ENCODE data around the gene DBNL.

DNA sequence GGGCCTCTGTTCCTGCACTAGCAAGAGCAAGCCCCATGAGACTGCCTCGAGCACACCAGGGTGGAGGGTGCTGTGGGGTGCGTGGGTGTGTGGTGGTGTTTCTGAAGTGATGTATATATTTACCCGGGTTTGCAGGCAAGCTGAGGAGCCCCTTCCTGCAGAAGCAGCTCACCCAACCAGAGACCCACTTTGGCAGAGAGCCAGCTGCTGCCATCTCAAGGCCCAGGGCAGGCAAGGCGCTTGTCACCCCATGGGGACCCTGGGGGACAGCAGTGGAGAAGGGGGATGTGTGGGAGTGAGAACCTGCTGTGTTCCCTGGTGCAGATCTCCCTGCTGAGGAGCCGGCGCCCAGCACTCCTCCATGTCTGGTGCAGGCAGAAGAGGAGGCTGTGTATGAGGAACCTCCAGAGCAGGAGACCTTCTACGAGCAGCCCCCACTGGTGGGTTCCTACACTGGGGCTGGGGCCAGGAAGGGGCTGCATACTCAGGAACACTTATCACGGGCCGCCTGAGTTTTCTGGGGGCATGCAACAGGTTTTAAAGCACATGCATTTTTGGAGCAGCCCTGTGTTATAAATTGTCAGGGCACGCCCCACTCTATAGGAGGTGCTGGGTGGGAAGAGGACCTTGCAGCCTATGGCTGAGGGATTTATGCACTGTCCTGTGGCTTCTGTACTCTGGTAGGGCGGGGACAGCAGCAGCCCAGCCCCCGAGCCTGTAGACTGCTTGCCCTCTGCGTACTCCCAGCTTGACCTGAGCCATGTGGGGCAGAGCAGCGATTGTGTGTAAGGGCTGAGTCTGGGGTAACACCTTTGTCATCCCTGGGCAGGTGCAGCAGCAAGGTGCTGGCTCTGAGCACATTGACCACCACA is 15.0 kb downstream of the DBNL start:
- TF ChIP-seq CTCF (IDR thresholded peaks at IDR 0.05) (no peak), POLR2A (IDR thresholded peaks at IDR 0.05) (no peak)

Data from testis (tissue), 2 donors.